ENCODE results near the gene TOPBP1. TPM values are rescaled to one million over a fixed set of nuclear protein-coding genes. Genes with fewer than 3 reads are reported as not detected.

The TOPBP1 gene
- total RNA-seq, 1 experiment from 2014 or later = 51.5 TPM

DNA sequence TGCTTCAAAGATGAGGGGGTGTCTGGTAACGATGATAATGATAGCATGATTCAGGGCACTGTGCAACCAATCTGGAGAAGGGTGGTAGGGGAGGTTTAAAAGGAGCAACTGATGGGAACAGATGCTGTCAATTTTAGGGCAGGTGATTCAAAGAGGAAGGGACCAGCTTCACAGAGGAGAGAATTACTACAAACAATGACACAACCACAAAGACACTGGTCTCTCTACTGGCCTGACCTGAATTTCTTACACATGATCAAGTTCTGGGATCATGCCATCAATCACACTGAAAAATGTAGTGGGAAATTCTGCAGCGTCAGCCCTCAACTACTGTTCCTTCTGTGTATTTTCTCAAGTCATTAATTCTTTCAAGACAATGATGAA, 90.8 kb downstream of the TOPBP1 start:
- WGBS (ENCODE audit: extremely low coverage, insufficient read length, low lambda C conversion rate) = no CpG with 5 or more reads among the region's 2 CpGs
- no peaks in the 10 kb centered on the region for H3K9me3 Mint-ChIP-seq
- Histone ChIP-seq H3K27me3 (ENCODE audit: insufficient read depth, low read length) (no peaks in the 10 kb centered on the region), H3T11ph (ENCODE audit: low read length) (no peak overlapping the region), H3K79me2 (ENCODE audit: insufficient read depth, low read length) (peaks cover 11% of the 10 kb centered on the region), H2BK120ac (ENCODE audit: low read depth, low read length, poor library complexity, severe bottlenecking) (no peak overlapping the region), H2BK12ac (ENCODE audit: insufficient read length, low read depth, low read length) (no peak overlapping the region), H3K23me2 (ENCODE audit: insufficient read length, low read depth, low read length, poor library complexity, severe bottlenecking) (no peaks in the 10 kb centered on the region), H2AK5ac (ENCODE audit: insufficient read length, low read length) (no peak overlapping the region), H3K4me1 (ENCODE audit: insufficient read depth, low read length) (no peaks in the 10 kb centered on the region), H3K18ac (ENCODE audit: insufficient read length, low read depth, low read length) (no peak overlapping the region), H2AFZ (ENCODE audit: low read length) (no peak overlapping the region), H4K8ac (replicated peaks; ENCODE audit: insufficient read length, low read depth, low read length) (no peak overlapping the region), H4K91ac (ENCODE audit: insufficient read length, low read depth, low read length) (no peak overlapping the region), H3K14ac (ENCODE audit: insufficient read depth, low read length) (no peak overlapping the region), H3K9me3 (ENCODE audit: control insufficient read depth, low read depth, low read length) (no peaks in the 10 kb centered on the region), H3K23ac (ENCODE audit: insufficient read length, low read depth, low read length) (no peak overlapping the region), H2BK20ac (ENCODE audit: low read depth, low read length, poor library complexity, severe bottlenecking) (no peak overlapping the region), H3K79me1 (ENCODE audit: insufficient read depth, low read depth, low read length, poor library complexity, severe bottlenecking) (no peaks in the 10 kb centered on the region), H3K9ac (ENCODE audit: extremely low read depth, insufficient read length, low read length) (no peak overlapping the region), H3K4me2 (ENCODE audit: insufficient read depth, insufficient read length, low read length) (no peak overlapping the region), H3K4ac (ENCODE audit: low read depth, low read length) (no peak overlapping the region), H3K56ac (ENCODE audit: insufficient read length, low read depth, low read length) (no peak overlapping the region), H4K5ac (ENCODE audit: insufficient read length, low read depth, low read length) (no peak overlapping the region), H4K20me1 (ENCODE audit: control insufficient read depth, insufficient read depth, insufficient read length) (no peaks in the 10 kb centered on the region), H2BK15ac (ENCODE audit: low read depth, low read length) (no peak overlapping the region), H2BK5ac (ENCODE audit: insufficient read length, low read length) (no peak overlapping the region), H3K27ac (ENCODE audit: insufficient read length, low read depth, low read length) (no peak overlapping the region)
- TF ChIP-seq, protein P1, sequence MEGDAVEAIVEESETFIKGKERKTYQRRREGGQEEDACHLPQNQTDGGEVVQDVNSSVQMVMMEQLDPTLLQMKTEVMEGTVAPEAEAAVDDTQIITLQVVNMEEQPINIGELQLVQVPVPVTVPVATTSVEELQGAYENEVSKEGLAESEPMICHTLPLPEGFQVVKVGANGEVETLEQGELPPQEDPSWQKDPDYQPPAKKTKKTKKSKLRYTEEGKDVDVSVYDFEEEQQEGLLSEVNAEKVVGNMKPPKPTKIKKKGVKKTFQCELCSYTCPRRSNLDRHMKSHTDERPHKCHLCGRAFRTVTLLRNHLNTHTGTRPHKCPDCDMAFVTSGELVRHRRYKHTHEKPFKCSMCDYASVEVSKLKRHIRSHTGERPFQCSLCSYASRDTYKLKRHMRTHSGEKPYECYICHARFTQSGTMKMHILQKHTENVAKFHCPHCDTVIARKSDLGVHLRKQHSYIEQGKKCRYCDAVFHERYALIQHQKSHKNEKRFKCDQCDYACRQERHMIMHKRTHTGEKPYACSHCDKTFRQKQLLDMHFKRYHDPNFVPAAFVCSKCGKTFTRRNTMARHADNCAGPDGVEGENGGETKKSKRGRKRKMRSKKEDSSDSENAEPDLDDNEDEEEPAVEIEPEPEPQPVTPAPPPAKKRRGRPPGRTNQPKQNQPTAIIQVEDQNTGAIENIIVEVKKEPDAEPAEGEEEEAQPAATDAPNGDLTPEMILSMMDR (conservative IDR thresholded peaks at IDR 0.05) = no peak
- peaks cover 26 to 27% of the 10 kb centered on the region in 2 experiments for H3K4me1 Mint-ChIP-seq
- DNase-seq = no peak
- no peak overlapping the region for H3K4me3 Mint-ChIP-seq
- no peak overlapping the region for H3K27ac Mint-ChIP-seq
- H3K27me3 Mint-ChIP-seq (ENCODE audit: low read depth) = no peaks in the 10 kb centered on the region
- peaks cover 12 to 15% (median 14%) of the 10 kb centered on the region in 3 experiments for H3K36me3 Mint-ChIP-seq (ENCODE audit: insufficient read depth in 1 of 3, low read depth in 3 of 3)

Data from H9 (cell line).